OCI-LY1 (cell line): ENCODE measurements around the gene PTPRJ.

Source experiments
- EZH2 ChIP-seq: fragments of 200-600 bp; sonication (generic), shearing (Covaris generic); IDR thresholded peaks from 2 replicates; pipeline ENCODE4 v1.8.0; 2017; ENCODE audit warnings: borderline replicate concordance, mixed run types, mild to moderate bottlenecking, antibody characterized with exemption, low read length, moderate library complexity, mixed read lengths
- TF ChIP-seq, protein P1 (sequence below): fragments of 200-600 bp; sonication (generic), shearing (Covaris generic); IDR thresholded peaks from 2 replicates; pipeline ENCODE4 v1.5.1; 2017; ENCODE audit warnings: mild to moderate bottlenecking, antibody characterized with exemption, low read length, moderate library complexity, mixed read lengths

DNA sequence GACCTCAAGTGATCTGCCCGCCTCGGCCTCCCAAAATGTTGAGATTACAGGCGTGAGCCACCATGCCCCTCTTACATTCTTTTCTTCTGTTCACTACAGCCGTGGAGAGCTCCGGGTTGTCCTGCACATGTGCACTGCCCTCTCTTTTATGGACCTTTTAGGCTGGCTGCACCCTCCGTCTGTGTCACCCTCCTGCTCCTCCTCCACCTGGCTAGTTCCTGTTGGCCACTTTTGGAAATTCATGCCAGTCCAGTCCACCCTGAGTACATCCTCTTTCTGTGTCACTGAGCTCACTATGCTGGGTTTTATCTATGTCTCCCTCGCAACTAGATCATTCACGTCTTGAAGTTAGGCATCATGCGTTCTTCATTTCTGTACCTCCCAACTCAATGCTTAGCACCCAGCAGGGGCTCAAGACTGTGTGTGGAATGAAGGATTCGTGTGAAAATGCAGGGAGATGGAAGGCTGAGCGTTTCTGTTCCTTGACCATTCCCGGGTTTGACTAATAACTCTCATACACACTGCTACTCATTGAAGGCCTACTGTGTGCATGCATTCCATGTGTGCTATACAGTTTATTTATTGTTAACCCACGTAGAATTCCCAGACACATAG lies 60.6 kb downstream of the PTPRJ start:
- TF ChIP-seq, protein P1, sequence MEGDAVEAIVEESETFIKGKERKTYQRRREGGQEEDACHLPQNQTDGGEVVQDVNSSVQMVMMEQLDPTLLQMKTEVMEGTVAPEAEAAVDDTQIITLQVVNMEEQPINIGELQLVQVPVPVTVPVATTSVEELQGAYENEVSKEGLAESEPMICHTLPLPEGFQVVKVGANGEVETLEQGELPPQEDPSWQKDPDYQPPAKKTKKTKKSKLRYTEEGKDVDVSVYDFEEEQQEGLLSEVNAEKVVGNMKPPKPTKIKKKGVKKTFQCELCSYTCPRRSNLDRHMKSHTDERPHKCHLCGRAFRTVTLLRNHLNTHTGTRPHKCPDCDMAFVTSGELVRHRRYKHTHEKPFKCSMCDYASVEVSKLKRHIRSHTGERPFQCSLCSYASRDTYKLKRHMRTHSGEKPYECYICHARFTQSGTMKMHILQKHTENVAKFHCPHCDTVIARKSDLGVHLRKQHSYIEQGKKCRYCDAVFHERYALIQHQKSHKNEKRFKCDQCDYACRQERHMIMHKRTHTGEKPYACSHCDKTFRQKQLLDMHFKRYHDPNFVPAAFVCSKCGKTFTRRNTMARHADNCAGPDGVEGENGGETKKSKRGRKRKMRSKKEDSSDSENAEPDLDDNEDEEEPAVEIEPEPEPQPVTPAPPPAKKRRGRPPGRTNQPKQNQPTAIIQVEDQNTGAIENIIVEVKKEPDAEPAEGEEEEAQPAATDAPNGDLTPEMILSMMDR: no peak
- no peak for TF ChIP-seq EZH2
